ENCODE data around the gene DIS3L2. TPM values are rescaled to one million over a fixed set of nuclear protein-coding genes. Genes with fewer than 3 reads are reported as not detected.
"Not testable (repeated sequence)": the region's sequence is repeated elsewhere in the genome, so short reads cannot be mapped to it uniquely, and the experiment has no call there.

Gene DIS3L2
- total RNA-seq, 2 experiments from 2014 or later: 30.6 to 33.7 TPM

GRCh38 chr2:231946241-231946814 is 15.2 kb upstream of the DIS3L2 start:
- POLR2A ChIA-PET: no interaction called here
- CTCF ChIA-PET: interaction anchor here (1.6 kb wide), 1 partner anchor 12 kb away, joined by 5 read pairs; no protein-coding TSS in a partner anchor

- POLR2A ChIA-PET: not testable (repeated sequence)
- CTCF ChIA-PET: interaction anchor here (1.6 kb wide), 1 partner anchor 13 kb away, joined by 5 read pairs; no protein-coding TSS in a partner anchor
Measured at GRCh38 chr2:231947112-231947511, 14.4 kb upstream of the DIS3L2 start.

GRCh38 chr2:231947694-231948093 is 13.8 kb upstream of the DIS3L2 start:
- ChIA-PET POLR2A (no interaction called here), CTCF (no interaction called here)

- POLR2A ChIA-PET: no interaction called here
- CTCF ChIA-PET: no interaction called here
Measured at GRCh38 chr2:231951452-231952035, 10.0 kb upstream of the DIS3L2 start.

GRCh38 chr2:231955758-231956472 is 5.6 kb upstream of the DIS3L2 start:
- ChIA-PET POLR2A (no interaction called here), CTCF (no interaction called here)

GRCh38 chr2:231957913-231958763 is 3.4 kb upstream of the DIS3L2 start:
- POLR2A ChIA-PET: interaction anchor here (0.6 kb wide), 1 partner anchor 13 kb away, joined by 3 read pairs; no protein-coding TSS in a partner anchor
- CTCF ChIA-PET: no interaction called here

- CTCF ChIA-PET: interaction anchor here (0.8 kb wide), 1 partner anchor 30 kb away, joined by 3 read pairs; no protein-coding TSS in a partner anchor
- POLR2A ChIA-PET: interaction anchor here (1.0 kb wide), 1 partner anchor 14 kb away, joined by 3 read pairs; no protein-coding TSS in a partner anchor
Measured at GRCh38 chr2:231960810-231961348, 634 bp upstream of the DIS3L2 start.

GRCh38 chr2:231965102-231965501 is 3.6 kb downstream of the DIS3L2 start:
- ChIA-PET CTCF (no interaction called here), POLR2A (no interaction called here)

- ChIA-PET POLR2A (no interaction called here), CTCF (no interaction called here)
Measured at GRCh38 chr2:231966886-231967285, 5.4 kb downstream of the DIS3L2 start.

- POLR2A ChIA-PET: no interaction called here
- CTCF ChIA-PET: no interaction called here
Measured at GRCh38 chr2:231968820-231969219, 7.3 kb downstream of the DIS3L2 start.

GRCh38 chr2:231970461-231970860 is 8.9 kb downstream of the DIS3L2 start:
- ChIA-PET CTCF (no interaction called here), POLR2A (no interaction called here)

GRCh38 chr2:231975001-231975400 is 13.5 kb downstream of the DIS3L2 start:
- POLR2A ChIA-PET: interaction anchor here (1.2 kb wide), 1 partner anchor 14 kb away, joined by 3 read pairs; the partner anchor contains the start of gene DIS3L2

GRCh38 chr2:231977430-231977829 is 15.9 kb downstream of the DIS3L2 start:
- ChIA-PET CTCF (no interaction called here), POLR2A (no interaction called here)

More at GRCh38 chr2:231975001-231975400, 13.5 kb downstream of the DIS3L2 start:
- CTCF ChIA-PET: no interaction called here

GRCh38 chr2:231984992-231985391 is 23.5 kb downstream of the DIS3L2 start:
- CTCF ChIA-PET: no interaction called here
- POLR2A ChIA-PET: no interaction called here

- CTCF ChIA-PET: interaction anchor here (0.6 kb wide), 1 partner anchor 57 kb away, joined by 3 read pairs; no protein-coding TSS in a partner anchor
Measured at GRCh38 chr2:231985823-231986261, 24.3 kb downstream of the DIS3L2 start.

GRCh38 chr2:231987124-231987727 is 25.7 kb downstream of the DIS3L2 start:
- ChIA-PET POLR2A (no interaction called here), CTCF (interaction anchor here (0.5 kb wide), 1 partner anchor 200 kb away, joined by 3 read pairs; no protein-coding TSS in a partner anchor)

More at GRCh38 chr2:231985823-231986261, 24.3 kb downstream of the DIS3L2 start:
- POLR2A ChIA-PET: no interaction called here

GRCh38 chr2:231988179-231988866 is 26.8 kb downstream of the DIS3L2 start:
- ChIA-PET CTCF (no interaction called here), POLR2A (no interaction called here)

GRCh38 chr2:231991664-231992063 is 30.2 kb downstream of the DIS3L2 start:
- ChIA-PET POLR2A (no interaction called here), CTCF (no interaction called here)

GRCh38 chr2:231992888-231993287 is 31.4 kb downstream of the DIS3L2 start:
- POLR2A ChIA-PET: no interaction called here
- CTCF ChIA-PET: no interaction called here
